GM18517 (cell line): ENCODE data around the gene GNGT1.

Experiments
- ATAC-seq: cut with Tn5 transposase; IDR thresholded peaks from one replicate; pipeline ENCODE4 v1.9.1; 2021; ENCODE audit warnings: mild to moderate bottlenecking, moderate library complexity; ENCODE audit not compliant: unreplicated experiment

Gene GNGT1

GRCh38 chr7:93938293-93938692 is 31.9 kb downstream of the GNGT1 start:
- ATAC-seq, result no peak

- no peak for ATAC-seq
These were observed 35.6 kb downstream of the GNGT1 start for GRCh38 chr7:93941945-93942344.

DNA sequence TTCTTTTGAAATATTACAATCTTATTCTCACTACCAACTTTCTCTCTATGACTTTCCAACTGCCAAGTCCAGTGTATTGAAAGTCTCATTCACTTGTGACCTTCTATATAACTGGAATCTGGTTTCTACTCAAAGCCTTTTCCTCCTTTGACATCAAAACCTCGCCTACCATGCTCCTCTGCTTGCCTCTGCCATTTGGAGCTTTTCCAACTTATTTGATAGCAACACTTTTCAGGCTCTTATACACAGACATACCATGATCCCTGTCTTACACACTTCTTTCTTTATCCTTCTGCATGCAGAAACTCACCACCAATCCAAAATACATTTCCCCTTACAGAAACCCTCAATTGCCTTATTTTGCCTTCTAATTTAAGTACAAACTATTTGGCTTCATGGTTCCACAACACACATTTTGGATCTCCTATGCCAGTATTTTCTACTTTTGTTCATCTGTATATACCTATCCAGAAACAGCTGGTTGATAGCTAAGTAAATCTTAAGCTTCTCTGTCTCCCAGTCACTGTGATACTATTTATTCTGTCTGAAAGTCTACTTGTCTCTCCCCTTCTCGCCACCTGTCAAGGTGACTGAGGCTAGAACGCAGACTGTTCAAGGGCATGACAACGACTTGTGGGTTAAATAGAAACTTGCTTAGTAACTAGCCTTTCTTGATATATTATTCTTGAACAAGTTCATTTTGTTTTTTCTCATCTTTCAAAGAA is 37.6 kb downstream of the GNGT1 start:
- ATAC-seq, result no peak

DNA sequence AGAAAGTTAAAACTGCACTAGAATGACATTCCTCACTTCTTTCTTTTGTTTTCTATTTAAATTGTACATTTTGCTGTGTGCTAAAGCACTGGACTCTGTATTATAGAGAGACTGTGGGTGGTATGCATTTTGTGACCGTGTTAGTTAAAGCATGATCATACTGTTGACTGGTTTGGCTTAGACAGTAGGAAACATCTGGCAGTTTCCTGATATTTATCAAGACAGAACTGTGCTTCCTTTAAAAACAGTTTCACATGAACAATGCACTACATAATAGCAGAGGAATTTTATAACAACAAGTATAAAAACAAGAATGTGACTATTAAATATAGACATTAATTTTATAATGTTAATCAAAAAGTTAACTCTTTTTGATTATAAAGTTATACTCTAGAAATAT is 38.3 kb downstream of the GNGT1 start:
- no peak for ATAC-seq

- no peak for ATAC-seq
These were observed 38.7 kb downstream of the GNGT1 start for GRCh38 chr7:93945083-93945482.

DNA sequence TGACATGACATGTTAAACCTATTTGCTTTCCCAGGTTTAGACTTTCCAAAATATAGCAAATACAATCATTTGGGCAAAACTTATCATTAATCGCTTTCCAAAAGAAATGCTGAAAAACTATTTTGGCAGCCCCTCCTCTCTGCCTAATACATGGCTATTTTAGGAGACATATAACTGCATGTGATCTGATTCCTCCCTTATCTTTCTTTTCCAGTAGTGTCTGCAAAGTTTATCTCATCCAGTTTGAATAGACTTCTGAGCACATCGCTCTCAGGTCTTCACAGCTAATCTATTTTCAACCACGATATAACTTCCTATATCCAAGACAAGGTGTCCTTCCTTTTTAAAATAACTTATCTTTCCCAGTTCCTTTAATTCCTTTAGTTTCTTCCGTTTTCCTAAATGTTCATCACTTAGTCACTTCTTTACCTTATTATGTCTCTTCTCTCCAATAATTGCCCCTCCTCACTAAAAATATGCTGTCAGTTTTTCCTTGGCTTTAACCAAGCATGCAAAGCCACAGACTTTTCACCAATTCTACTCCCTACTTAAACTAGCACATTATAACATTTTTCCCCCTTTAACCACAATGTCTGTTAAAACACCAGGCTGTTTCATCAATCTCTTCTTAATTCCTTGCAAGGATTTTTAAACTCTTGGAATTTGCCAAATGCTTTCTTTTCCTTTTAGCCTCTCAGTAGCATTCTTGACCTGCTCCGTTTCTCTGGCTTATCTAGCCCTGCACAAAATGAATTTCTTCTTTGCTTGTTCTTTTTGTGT is 39.6 kb downstream of the GNGT1 start:
- ATAC-seq, result no peak

DNA sequence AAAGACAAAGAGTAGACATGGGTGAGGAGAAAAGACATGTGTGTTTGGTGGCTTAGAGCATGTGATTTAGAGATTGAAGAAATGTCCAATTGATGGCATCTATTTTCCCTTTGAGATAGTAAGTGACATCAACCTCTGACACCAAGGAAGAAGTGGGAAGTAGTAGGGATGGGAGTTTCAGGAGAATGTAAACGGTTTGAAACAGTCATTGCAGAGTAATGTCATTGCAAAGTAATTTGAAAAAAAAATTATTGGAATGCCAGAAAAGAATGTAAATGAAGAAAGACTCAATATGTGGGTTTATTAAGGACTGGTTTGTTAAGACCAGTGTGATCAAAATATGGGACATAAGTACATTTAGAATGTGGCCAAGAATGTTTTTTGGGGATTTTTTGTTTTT is 41.7 kb downstream of the GNGT1 start:
- ATAC-seq, result no peak

DNA sequence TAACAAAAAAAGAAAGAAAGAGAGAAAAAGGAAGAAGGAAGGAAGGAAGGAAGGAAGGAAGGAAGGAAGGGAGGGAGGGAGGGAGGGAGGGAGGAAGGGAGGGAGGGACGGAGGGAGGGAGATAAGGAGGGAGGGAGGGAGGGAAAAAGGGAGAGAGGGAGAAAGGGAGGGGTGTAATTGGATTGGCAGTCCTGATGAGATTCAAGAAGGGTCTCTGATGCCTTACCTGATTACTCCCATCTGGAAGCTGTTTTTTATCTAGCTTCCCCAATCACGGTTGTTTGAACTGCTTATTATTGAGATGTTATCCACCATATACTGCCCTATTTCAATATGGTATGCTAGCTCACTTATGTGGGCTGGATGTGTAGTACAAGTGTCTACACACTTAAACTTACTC is 42.5 kb downstream of the GNGT1 start:
- no peak for ATAC-seq

- no peak for ATAC-seq
These were observed 43.1 kb downstream of the GNGT1 start for GRCh38 chr7:93949423-93949822.

- no peak for ATAC-seq
These were observed 48.9 kb downstream of the GNGT1 start for GRCh38 chr7:93955304-93955703.

GRCh38 chr7:93957767-93958166 is 51.4 kb downstream of the GNGT1 start:
- ATAC-seq, result no peak

- ATAC-seq, result no peak
These were observed 51.8 kb downstream of the GNGT1 start for GRCh38 chr7:93958216-93958615.

- no peak for ATAC-seq
These were observed 52.3 kb downstream of the GNGT1 start for GRCh38 chr7:93958651-93959050.
